Measurements from ENCODE around the gene VGF. TPM values are rescaled to one million over a fixed set of nuclear protein-coding genes. Genes with fewer than 3 reads are reported as not detected.

Gene VGF
- total RNA-seq, 2 experiments from 2014 or later = 1.5 TPM; not detected in 1

GRCh38 chr7:101127460-101128039 lies 37.8 kb downstream of the VGF start:
- Histone ChIP-seq H2AFZ (ENCODE audit: low read length) (no peak overlapping the region), H3K9me2 (ENCODE audit: insufficient read depth, low read length) (no peaks in the 10 kb centered on the region), H3K4me1 (ENCODE audit: insufficient read depth, low read length, poor library complexity, severe bottlenecking) (peaks cover 23% of the 10 kb centered on the region), H4K20me1 (ENCODE audit: insufficient read depth, low read length) (no peaks in the 10 kb centered on the region), H3K79me2 (ENCODE audit: insufficient read depth, low read depth, low read length) (no peaks in the 10 kb centered on the region), H3K27ac (ENCODE audit: low read depth, low read length, poor library complexity, severe bottlenecking) (no peak overlapping the region), H3K4me2 (ENCODE audit: low read length) (peak overlapping the region; percentile 53), H3K36me3 (ENCODE audit: insufficient read depth, low read length) (no peaks in the 10 kb centered on the region), H3K4me3 (ENCODE audit: low read depth, low read length, poor library complexity, severe bottlenecking) (no peak overlapping the region), H3K9me3 (ENCODE audit: low read length) (no peaks in the 10 kb centered on the region)
- DNase-seq (ENCODE audit: low spot score) = no peak
- CTCF ChIA-PET (ENCODE audit: unreplicated experiment) = interaction anchor here (0.6 kb wide), 1 partner anchor 180 kb away, joined by 3 read pairs; no protein-coding TSS in a partner anchor
- BruUV-seq (replicated peaks) = no TSS peak
- no peak for TF ChIP-seq EZH2phosphoT487 (IDR thresholded peaks at IDR 0.05; ENCODE audit: borderline replicate concordance, low read depth, low read length)
- no peak for TF ChIP-seq CTCF (conservative IDR thresholded peaks at IDR 0.05; ENCODE audit: low read length)
- POLR2A ChIA-PET = no interaction called here
- intact Hi-C loops (cut with micrococcal nuclease; ENCODE audit: unreplicated experiment) = no loop called here

DNA sequence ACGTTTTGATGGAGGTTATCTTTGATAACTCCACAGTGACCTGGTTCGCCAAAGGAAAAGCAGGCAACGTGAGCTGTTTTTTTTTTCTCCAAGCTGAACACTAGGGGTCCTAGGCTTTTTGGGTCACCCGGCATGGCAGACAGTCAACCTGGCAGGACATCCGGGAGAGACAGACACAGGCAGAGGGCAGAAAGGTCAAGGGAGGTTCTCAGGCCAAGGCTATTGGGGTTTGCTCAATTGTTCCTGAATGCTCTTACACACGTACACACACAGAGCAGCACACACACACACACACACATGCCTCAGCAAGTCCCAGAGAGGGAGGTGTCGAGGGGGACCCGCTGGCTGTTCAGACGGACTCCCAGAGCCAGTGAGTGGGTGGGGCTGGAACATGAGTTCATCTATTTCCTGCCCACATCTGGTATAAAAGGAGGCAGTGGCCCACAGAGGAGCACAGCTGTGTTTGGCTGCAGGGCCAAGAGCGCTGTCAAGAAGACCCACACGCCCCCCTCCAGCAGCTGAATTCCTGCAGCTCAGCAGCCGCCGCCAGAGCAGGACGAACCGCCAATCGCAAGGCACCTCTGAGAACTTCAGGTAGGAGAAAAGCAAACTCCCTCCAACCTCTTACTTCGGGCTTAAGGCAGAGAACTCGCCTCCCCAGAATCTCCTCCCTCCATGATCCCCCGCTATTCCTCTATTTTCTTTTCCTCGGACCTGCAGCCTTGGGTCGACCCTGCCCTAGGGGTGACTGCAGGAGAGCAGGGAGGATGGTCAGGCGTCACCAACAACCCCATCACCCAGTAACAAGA lies 38.5 kb downstream of the VGF start, which contains the start of gene SERPINE1:
Gene SERPINE1, plus strand, starts transcription at position 454 of the 809 bp plus-strand sequence. CDS start 1,290 bp downstream, outside the sequence.
- POLR2A ChIA-PET = interaction anchor here (0.5 to 1.1 kb wide), 3 partner anchors 13 to 47 kb away, joined by 3 to 4 read pairs (median 4); no protein-coding TSS in a partner anchor
- intact Hi-C loops (cut with micrococcal nuclease; ENCODE audit: unreplicated experiment) = no loop called here

More for the DNA sequence above, 38.5 kb downstream of the VGF start, which contains the start of gene SERPINE1:
- H3K36me3 ChIP-seq (ENCODE audit: insufficient read depth, low read length) = no peaks in the 10 kb centered on the region
- TF ChIP-seq CTCF (conservative IDR thresholded peaks at IDR 0.05; ENCODE audit: low read length) (peak; percentile 55), EZH2phosphoT487 (IDR thresholded peaks at IDR 0.05; ENCODE audit: borderline replicate concordance, low read depth, low read length) (no peak)
- peak within 1 kb of the TSS; percentile 7 for H3K4me3 ChIP-seq (ENCODE audit: low read depth, low read length, poor library complexity, severe bottlenecking)
- peak within 1 kb of the TSS; percentile 71; the same call in 1 of the 2 replicates for H2AFZ ChIP-seq (ENCODE audit: low read length)
- no peaks in the 10 kb centered on the region for H3K79me2 ChIP-seq (ENCODE audit: insufficient read depth, low read depth, low read length)
- H3K9me2 ChIP-seq (ENCODE audit: insufficient read depth, low read length) = no peaks in the 10 kb centered on the region
- no peaks in the 10 kb centered on the region for H3K9me3 ChIP-seq (ENCODE audit: low read length)
- peaks cover 23% of the 10 kb centered on the region for H3K4me1 ChIP-seq (ENCODE audit: insufficient read depth, low read length, poor library complexity, severe bottlenecking)
- CTCF ChIA-PET (ENCODE audit: unreplicated experiment) = interaction anchor here (0.6 to 1.0 kb wide), 2 partner anchors 54 to 180 kb away, joined by 3 read pairs; no protein-coding TSS in a partner anchor
- DNase-seq (ENCODE audit: low spot score) = peak; percentile 76
- no TSS peak for BruUV-seq (replicated peaks)
- H4K20me1 ChIP-seq (ENCODE audit: insufficient read depth, low read length) = no peaks in the 10 kb centered on the region
- H3K27ac ChIP-seq (ENCODE audit: low read depth, low read length, poor library complexity, severe bottlenecking) = no peak within 1 kb of the TSS
- peak within 1 kb of the TSS; percentile 53 for H3K4me2 ChIP-seq (ENCODE audit: low read length)

All from OCI-LY7 (cell line).